ENCODE measurements around the gene SPTY2D1. TPM values are rescaled to one million over a fixed set of nuclear protein-coding genes. Genes with fewer than 3 reads are reported as not detected.
"Not testable (repeated sequence)": the region's sequence is repeated elsewhere in the genome, so short reads cannot be mapped to it uniquely, and the experiment has no call there.

SPTY2D1 gene
- total and polyA plus RNA-seq, 2 donors = 6.5 to 10.2 TPM

DNA sequence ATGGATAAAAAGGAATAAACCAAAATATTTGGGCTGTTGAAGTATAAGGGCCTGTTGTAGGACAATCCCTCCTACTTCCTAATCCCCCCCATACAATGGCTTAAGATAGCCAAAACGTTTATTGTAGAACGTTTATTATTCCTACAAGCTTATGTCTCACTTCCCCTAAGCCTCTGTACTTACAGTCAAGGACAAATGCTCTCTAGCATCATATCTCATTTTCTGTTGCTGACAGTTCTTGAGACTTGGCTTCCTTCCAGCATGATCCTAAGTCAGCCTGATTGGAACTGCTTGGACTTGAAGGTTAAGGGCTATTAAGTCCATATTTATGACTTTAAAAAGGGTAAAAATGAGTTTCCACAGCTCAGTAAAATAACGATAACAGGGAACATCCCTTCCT is 25.8 kb downstream of the SPTY2D1 start:
- WGBS = 96% methylated on average over 3 of the region's 3 CpGs
- H3K9me3 ChIP-seq (ENCODE audit: control insufficient read depth in 2 of 2, insufficient read depth in 1 of 2, low read length in 1 of 2) = no peaks in the 10 kb centered on the region
- H3K4me1 ChIP-seq (ENCODE audit: control insufficient read depth in 2 of 2, insufficient read depth in 2 of 2, low read length in 2 of 2) = no peaks in the 10 kb centered on the region
- no peak for DNase-seq (ENCODE audit: low read depth in 6 of 9, low spot score in 9 of 9)
- H3K27ac ChIP-seq (ENCODE audit: low read depth in 1 of 2, low read length in 1 of 2) = no peak overlapping the region
- H3K36me3 ChIP-seq (ENCODE audit: control insufficient read depth in 2 of 2, insufficient read depth in 2 of 2, low read length in 1 of 2) = peaks cover 23 to 35% of the 10 kb centered on the region in 2 donors
- no peak overlapping the region for H3K4me3 ChIP-seq (ENCODE audit: low read length in 2 of 2)
- no peaks in the 10 kb centered on the region for H3K27me3 ChIP-seq (ENCODE audit: control insufficient read depth in 2 of 2, insufficient read depth in 1 of 2, low read length in 1 of 2)

DNA sequence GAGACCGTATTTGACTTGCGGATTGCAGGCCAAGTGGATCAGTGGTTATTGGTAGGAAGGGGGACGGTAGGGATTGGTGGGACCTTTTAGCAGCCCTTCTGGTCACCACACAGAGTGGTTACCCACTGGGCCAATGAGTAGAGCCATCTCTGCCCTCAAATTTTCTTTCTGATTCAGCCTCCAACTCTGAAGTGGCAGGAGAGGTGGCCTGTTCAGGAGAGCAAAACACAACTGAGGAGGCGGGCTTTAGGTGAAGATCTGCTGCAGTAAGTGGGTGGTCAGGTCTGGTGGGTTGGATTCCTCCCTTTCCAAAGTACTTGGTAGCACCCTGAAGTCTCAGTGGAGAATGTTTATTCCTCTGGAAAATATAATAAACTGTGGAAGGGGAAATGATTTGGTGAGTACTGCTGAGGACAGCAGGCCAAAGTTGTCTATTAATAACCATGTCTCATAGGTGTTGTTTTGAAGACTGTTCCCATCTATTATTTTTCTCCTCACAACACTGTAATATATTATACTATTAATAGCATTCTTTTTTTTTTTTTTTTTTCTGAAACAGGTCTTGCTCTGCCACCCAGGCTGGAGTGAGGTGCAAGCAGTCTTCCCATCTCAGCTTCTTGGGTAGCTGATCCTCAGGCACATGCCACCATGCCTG is 33.1 kb downstream of the SPTY2D1 start:
- Histone ChIP-seq H3K36me3 (ENCODE audit: control insufficient read depth in 2 of 2, insufficient read depth in 2 of 2, low read length in 1 of 2) (no peaks in the 10 kb centered on the region), H3K27me3 (ENCODE audit: control insufficient read depth in 2 of 2, insufficient read depth in 1 of 2, low read length in 1 of 2) (no peaks in the 10 kb centered on the region), H3K9me3 (ENCODE audit: control insufficient read depth in 2 of 2, insufficient read depth in 1 of 2, low read length in 1 of 2) (no peaks in the 10 kb centered on the region), H3K4me3 (ENCODE audit: low read length in 2 of 2) (no peak overlapping the region), H3K4me1 (ENCODE audit: control insufficient read depth in 2 of 2, insufficient read depth in 2 of 2, low read length in 2 of 2) (no peaks in the 10 kb centered on the region), H3K27ac (ENCODE audit: low read depth in 1 of 2, low read length in 1 of 2) (no peak overlapping the region)
- DNase-seq (ENCODE audit: low read depth in 6 of 9, low spot score in 9 of 9) = no peak
- 97% methylated on average over 4 of the region's 4 CpGs for WGBS

DNA sequence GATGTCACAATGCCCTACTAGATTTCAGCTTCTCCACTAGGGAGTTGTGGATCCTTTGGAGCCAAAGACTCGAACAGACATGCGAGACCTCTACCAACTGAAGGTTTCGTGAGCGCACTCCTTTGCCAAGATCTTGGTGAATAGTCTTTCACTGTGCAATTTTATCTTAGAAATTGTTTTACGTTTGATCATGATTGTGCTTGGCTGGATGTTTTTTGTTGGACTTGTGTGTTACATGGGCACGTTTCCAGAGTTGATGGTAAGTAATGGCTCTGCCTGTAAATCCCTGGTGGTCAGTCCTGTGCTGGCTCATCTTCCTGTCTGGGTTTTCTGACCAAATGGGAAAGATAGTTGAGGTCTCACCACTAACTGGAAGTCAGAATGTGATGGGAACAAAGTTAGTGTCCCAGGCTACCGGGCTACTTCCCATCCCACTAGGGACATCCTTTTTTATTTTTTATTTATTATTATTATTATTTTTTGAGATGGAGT is 34.4 kb downstream of the SPTY2D1 start, which contains the start of gene MISFA:
TSS of gene MISFA (plus strand) at position 51 of the 492 bp plus-strand sequence. CDS start at position 191, 140 bp downstream.
- no peak within 1 kb of the TSS for H3K27ac ChIP-seq (ENCODE audit: low read depth in 1 of 2, low read length in 1 of 2)
- no peaks in the 10 kb centered on the region for H3K36me3 ChIP-seq (ENCODE audit: control insufficient read depth in 2 of 2, insufficient read depth in 2 of 2, low read length in 1 of 2)
- no peaks in the 10 kb centered on the region for H3K4me1 ChIP-seq (ENCODE audit: control insufficient read depth in 2 of 2, insufficient read depth in 2 of 2, low read length in 2 of 2)
- no peaks in the 10 kb centered on the region for H3K9me3 ChIP-seq (ENCODE audit: control insufficient read depth in 2 of 2, insufficient read depth in 1 of 2, low read length in 1 of 2)
- DNase-seq (ENCODE audit: low read depth in 6 of 9, low spot score in 9 of 9) = no peak
- no peaks in the 10 kb centered on the region for H3K27me3 ChIP-seq (ENCODE audit: control insufficient read depth in 2 of 2, insufficient read depth in 1 of 2, low read length in 1 of 2)
- WGBS = 97% methylated on average over 7 of the region's 7 CpGs
- no peak within 1 kb of the TSS for H3K4me3 ChIP-seq (ENCODE audit: low read length in 2 of 2)

DNA sequence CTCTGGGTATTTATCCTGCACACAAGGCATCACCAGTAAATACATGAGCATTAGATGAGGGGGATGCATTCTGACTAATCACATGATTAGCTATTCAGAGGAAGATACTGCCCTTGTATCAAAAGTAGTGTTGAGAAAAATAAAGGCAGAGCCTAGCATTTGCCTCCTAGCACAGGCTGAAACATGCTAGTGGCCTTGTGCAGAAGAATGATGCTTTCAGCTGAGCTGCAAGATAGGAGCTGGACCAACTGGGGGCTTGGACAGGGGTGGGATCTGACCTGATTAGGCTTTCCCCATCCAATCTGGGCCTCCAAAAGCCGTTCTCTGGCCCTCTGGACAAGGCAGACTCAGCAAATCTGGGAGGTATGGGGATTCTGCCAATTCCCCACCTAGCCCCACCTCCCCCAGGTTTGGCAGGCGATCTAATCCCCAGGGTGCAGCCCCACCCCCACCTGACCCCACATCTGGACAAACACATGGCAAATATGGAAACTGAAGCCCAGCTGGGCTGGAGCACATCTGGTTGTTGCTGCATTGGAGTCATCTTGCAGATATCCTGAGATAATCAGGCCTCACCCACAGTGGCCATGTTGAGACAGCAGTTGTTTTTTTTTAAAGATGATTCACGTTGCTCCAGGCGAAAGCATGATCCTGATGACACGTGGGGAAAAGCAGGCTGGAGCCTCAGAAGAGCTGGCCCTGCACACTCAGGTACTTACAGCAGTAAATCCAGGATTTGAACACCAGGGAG is 39.0 kb downstream of the SPTY2D1 start:
- Histone ChIP-seq H3K4me1 (ENCODE audit: control insufficient read depth in 2 of 2, insufficient read depth in 2 of 2, low read length in 2 of 2) (no peaks in the 10 kb centered on the region), H3K4me3 (ENCODE audit: low read length in 2 of 2) (no peak overlapping the region), H3K36me3 (ENCODE audit: control insufficient read depth in 2 of 2, insufficient read depth in 2 of 2, low read length in 1 of 2) (no peaks in the 10 kb centered on the region), H3K27ac (ENCODE audit: low read depth in 1 of 2, low read length in 1 of 2) (no peak overlapping the region), H3K27me3 (ENCODE audit: control insufficient read depth in 2 of 2, insufficient read depth in 1 of 2, low read length in 1 of 2) (no peaks in the 10 kb centered on the region), H3K9me3 (ENCODE audit: control insufficient read depth in 2 of 2, insufficient read depth in 1 of 2, low read length in 1 of 2) (no peaks in the 10 kb centered on the region)
- no peak for DNase-seq (ENCODE audit: low read depth in 6 of 9, low spot score in 9 of 9)
- WGBS = 84% methylated on average over 5 of the region's 5 CpGs

DNA sequence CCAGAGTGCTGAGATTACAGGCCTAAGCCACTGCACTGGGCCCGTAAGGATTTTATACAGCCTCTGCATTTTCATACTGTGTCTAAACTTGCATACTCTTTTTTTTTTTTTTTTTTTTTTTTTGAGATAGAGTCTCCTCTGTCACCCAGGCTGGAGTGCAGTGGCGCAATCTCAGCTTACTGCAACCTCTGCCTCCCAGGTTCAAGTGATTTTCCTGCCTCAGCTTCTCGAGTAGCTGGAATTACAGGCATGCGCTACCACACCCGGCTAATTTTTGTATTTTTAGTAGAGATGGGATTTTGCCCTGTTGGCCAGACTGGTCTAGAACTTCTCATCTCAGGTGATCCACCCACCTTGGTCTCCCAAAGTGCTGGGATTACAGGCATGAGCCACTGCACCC is 40.1 kb downstream of the SPTY2D1 start:
- H3K27me3 ChIP-seq (ENCODE audit: control insufficient read depth in 2 of 2, insufficient read depth in 1 of 2, low read length in 1 of 2); H3K4me3 ChIP-seq (ENCODE audit: low read length in 2 of 2); H3K36me3 ChIP-seq (ENCODE audit: control insufficient read depth in 2 of 2, insufficient read depth in 2 of 2, low read length in 1 of 2); H3K4me1 ChIP-seq (ENCODE audit: control insufficient read depth in 2 of 2, insufficient read depth in 2 of 2, low read length in 2 of 2); DNase-seq (ENCODE audit: low read depth in 6 of 9, low spot score in 9 of 9); H3K9me3 ChIP-seq (ENCODE audit: control insufficient read depth in 2 of 2, insufficient read depth in 1 of 2, low read length in 1 of 2); H3K27ac ChIP-seq (ENCODE audit: low read depth in 1 of 2, low read length in 1 of 2): not testable (repeated sequence)
- 98% methylated on average over 5 of the region's 5 CpGs for WGBS

DNA sequence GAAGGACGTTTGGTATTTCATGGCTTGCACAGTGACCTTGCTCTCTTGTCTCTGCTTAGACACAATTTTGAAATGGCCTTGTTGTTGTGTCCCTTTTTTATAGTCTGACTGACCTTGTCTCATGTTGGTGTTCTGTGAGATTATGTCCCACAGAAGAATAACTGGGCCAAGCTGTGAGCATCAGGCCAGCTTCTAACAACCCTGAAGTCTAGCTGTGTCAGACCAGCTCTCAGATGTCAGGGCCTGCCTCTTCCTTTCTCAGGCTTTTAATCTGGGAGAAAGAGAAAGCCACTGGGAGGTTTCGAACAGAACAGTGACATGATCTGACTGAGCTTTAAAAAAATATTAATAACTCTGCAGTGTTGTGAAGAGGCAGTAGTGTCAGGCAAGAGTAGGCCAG is 43.6 kb downstream of the SPTY2D1 start:
- H3K9me3 ChIP-seq (ENCODE audit: control insufficient read depth in 2 of 2, insufficient read depth in 1 of 2, low read length in 1 of 2) = no peaks in the 10 kb centered on the region
- H3K27ac ChIP-seq (ENCODE audit: low read depth in 1 of 2, low read length in 1 of 2) = no peak overlapping the region
- peaks cover 0 to 6% of the 10 kb centered on the region in 2 donors for H3K27me3 ChIP-seq (ENCODE audit: control insufficient read depth in 2 of 2, insufficient read depth in 1 of 2, low read length in 1 of 2)
- H3K36me3 ChIP-seq (ENCODE audit: control insufficient read depth in 2 of 2, insufficient read depth in 2 of 2, low read length in 1 of 2) = no peaks in the 10 kb centered on the region
- WGBS = 93% methylated on average over 2 of the region's 2 CpGs
- DNase-seq (ENCODE audit: low read depth in 6 of 9, low spot score in 9 of 9) = no peak
- H3K4me3 ChIP-seq (ENCODE audit: low read length in 2 of 2) = no peak overlapping the region
- H3K4me1 ChIP-seq (ENCODE audit: control insufficient read depth in 2 of 2, insufficient read depth in 2 of 2, low read length in 2 of 2) = peaks cover 4 to 7% of the 10 kb centered on the region in 2 donors

DNA sequence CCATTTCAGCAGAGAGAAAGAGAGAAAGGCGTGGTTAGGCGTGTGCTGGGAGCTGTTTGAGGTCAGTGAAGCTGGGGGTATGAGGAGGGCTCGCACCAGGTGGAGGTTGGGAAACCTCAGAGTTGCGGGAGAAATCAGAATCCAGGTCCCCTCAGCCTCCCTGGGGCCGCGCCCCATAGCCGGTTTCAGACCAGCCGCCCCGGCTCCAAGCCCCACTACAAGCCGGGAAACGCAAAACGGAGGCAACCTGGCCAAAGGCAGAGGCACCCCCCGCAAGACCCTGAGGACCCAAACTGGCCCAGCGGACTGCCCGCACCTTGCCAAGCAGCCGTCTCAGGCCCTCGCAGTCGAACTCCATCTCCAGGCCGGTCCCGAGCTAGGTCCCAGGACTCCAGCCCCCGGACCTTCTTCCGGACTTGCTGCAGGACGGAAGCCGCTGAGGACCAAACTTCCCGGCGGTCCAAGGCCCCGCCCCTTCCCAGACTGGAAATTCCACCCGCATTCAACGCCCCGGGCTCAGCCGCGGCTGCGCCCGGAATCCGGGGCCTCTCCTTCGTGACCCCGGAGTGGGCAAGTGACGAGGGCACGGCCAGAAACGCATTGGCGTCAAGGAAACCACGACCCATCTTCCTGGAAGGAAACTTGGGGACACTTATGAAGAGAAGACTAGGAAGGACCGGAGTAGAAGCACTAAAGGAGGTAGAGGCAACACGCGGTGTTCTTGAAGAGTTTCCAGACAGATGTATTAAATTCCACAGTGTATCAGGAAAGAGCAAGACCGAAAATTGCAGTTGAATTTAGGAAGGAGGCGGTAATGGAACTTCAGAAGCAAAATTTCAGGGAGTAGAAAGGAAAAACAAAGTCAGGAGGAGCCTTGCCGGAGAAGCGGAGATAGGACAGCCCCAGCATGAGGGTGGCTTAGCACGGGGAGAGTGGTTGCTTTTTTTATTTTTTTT is 45.6 kb downstream of the SPTY2D1 start, which contains the start of gene UEVLD:
TSS of gene UEVLD (minus strand) at position 438 of the 956 bp plus-strand sequence. CDS start at position 358, 80 bp downstream.
- Histone ChIP-seq H3K36me3 (ENCODE audit: control insufficient read depth in 2 of 2, insufficient read depth in 2 of 2, low read length in 1 of 2) (no peaks in the 10 kb centered on the region), H3K27ac (ENCODE audit: low read depth in 1 of 2, low read length in 1 of 2) (peak within 1 kb of the TSS; percentile 37 to 63), H3K27me3 (ENCODE audit: control insufficient read depth in 2 of 2, insufficient read depth in 1 of 2, low read length in 1 of 2) (peaks cover 0 to 6% of the 10 kb centered on the region in 2 donors), H3K4me3 (ENCODE audit: low read length in 2 of 2) (peak within 1 kb of the TSS; percentile 78 to 94), H3K9me3 (ENCODE audit: control insufficient read depth in 2 of 2, insufficient read depth in 1 of 2, low read length in 1 of 2) (no peaks in the 10 kb centered on the region), H3K4me1 (ENCODE audit: control insufficient read depth in 2 of 2, insufficient read depth in 2 of 2, low read length in 2 of 2) (peaks cover 4 to 7% of the 10 kb centered on the region in 2 donors)
- WGBS = 7% methylated on average over 50 of the region's 50 CpGs
- peak; percentile 13 to 70 (median 34) for DNase-seq (ENCODE audit: low read depth in 6 of 9, low spot score in 9 of 9)

DNA sequence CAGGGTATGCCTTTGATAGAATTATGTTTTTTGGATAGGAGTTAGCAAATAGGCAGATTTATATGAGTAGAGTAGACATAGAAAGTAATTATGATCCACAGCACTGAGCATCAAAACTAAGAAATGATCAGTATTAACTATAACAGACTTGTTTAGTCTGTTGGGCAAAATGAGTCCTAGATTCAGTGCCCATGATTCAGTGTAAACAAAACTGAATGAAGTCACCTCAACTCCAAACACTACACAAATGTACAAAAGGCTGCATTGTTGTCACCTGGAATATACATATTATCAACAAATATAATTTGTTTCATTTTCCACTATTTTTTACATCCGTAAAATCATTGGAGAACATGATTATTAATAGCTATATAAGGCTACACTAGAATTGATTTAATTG is 52.3 kb downstream of the SPTY2D1 start:
- H3K27me3 ChIP-seq (ENCODE audit: control insufficient read depth in 2 of 2, insufficient read depth in 1 of 2, low read length in 1 of 2) = no peaks in the 10 kb centered on the region
- no peak overlapping the region for H3K27ac ChIP-seq (ENCODE audit: low read depth in 1 of 2, low read length in 1 of 2)
- no peaks in the 10 kb centered on the region for H3K36me3 ChIP-seq (ENCODE audit: control insufficient read depth in 2 of 2, insufficient read depth in 2 of 2, low read length in 1 of 2)
- no peak overlapping the region for H3K4me3 ChIP-seq (ENCODE audit: low read length in 2 of 2)
- no peaks in the 10 kb centered on the region for H3K9me3 ChIP-seq (ENCODE audit: control insufficient read depth in 2 of 2, insufficient read depth in 1 of 2, low read length in 1 of 2)
- 100% methylated on average over 1 of the region's 1 CpG for WGBS
- DNase-seq (ENCODE audit: low read depth in 6 of 9, low spot score in 9 of 9) = no peak
- H3K4me1 ChIP-seq (ENCODE audit: control insufficient read depth in 2 of 2, insufficient read depth in 2 of 2, low read length in 2 of 2) = no peaks in the 10 kb centered on the region

All from thymus (tissue), 11 donors.